Stimulated activated CD8-positive, alpha-beta memory T cell treated with anti-CD3 and anti-CD28 coated beads, Interleukin-4, amount 100 ng/mL, for 4 hours (primary cell): ENCODE data around the gene IGSF5.
"Not testable (repeated sequence)": the region's sequence is repeated elsewhere in the genome, so short reads cannot be mapped to it uniquely, and the experiment has no call there.

Experiments used
- DNase-seq, 2 donors: peaks; one replicate each; pipeline ENCODE4 v3.0.0-alpha.2; 2020; ENCODE audit warnings: low read depth in 2 of 2, low spot score in 1 of 2

IGSF5 gene

GRCh38 chr21:39737376-39738000, 7.5 kb upstream of the IGSF5 start:
- no peak for DNase-seq

- DNase-seq, result no peak
Measured at GRCh38 chr21:39738566-39738965, 6.4 kb upstream of the IGSF5 start.

DNA sequence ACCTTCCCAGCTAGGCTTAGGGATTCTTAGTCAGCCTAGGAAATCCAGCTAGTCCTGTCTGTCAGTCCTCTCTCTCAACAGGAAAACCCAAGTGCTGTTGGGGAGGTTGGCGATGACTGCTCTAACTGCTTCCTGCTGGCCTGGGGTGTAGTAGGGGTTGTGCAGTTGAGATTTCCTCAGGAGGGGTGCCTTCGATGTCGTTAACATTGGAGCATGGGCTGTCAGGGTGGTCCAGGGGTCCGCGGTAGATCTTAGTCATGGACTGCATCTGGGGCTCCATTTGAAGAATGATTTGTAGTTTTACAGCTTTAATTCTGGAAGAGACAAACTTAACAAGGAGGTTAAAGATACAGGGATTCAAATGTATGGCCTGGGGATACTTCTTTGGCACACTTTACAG, 5.5 kb upstream of the IGSF5 start:
- DNase-seq, result not testable (repeated sequence)

- DNase-seq, result not testable (repeated sequence)
Measured at GRCh38 chr21:39742561-39742960, 2.4 kb upstream of the IGSF5 start.

DNA sequence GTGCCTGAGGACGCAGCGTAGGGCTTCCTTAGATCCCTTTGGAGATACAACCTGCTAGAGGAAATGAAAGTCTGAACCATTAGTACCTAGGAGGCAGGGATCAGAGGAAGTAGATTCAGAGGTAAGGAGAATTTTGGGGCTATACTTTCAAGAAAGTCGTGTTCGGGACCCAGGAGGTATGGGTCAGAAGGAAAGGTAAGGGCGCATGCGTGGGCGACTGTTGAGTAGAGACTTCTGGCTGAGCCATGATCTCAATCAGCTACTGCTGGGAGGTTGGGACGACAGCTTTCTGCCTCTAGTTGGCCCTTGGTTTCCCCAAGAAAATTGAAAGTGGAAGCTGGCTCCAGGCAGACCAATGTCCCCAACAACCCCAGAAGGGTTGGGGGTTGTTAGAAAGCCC, 349 bp downstream of the IGSF5 start:
- DNase-seq, result not testable (repeated sequence)

- DNase-seq, result no peak
Measured at GRCh38 chr21:39750670-39751069, 5.7 kb downstream of the IGSF5 start.

DNA sequence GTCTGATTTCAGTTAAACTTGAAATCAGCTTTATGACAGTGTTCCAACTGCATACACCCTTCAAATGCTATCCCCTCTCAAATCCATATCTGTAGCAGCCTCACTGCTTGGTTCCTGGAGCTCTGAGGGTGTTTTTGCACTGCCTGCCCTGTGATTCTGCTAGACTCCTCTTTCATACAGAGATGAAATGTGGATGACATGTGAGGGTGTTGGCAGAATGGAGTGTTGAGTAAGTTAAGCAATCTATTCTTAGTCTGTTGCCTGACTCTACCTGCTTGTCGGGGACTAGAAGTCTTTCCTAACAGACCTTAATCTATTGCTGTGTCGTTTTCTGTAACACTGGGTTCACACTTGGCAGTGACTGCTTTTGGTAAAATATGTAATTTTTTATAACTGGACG, 9.8 kb downstream of the IGSF5 start:
- DNase-seq, result no peak

DNA sequence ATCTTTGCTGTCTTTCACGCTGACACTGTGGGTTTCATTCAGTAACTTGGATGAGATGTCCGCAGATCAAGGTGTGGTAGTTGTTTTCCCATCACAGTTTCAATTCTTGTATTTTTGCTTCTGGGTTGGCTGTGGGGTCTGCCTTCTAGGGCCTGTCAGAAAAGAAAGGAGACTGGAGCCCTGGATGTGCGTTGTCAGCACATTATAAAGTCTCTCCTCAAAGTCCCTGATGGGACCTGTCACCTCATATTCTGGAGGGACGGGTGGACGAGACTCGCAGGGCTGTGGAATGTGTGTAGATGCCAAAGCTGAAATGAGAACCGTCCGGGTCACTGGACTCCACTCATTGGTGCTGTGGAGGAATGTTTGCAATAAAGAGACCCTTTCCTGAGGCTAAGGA, 11.3 kb downstream of the IGSF5 start:
- no peak for DNase-seq

GRCh38 chr21:39763272-39763970, 18.4 kb downstream of the IGSF5 start:
- no peak for DNase-seq

DNA sequence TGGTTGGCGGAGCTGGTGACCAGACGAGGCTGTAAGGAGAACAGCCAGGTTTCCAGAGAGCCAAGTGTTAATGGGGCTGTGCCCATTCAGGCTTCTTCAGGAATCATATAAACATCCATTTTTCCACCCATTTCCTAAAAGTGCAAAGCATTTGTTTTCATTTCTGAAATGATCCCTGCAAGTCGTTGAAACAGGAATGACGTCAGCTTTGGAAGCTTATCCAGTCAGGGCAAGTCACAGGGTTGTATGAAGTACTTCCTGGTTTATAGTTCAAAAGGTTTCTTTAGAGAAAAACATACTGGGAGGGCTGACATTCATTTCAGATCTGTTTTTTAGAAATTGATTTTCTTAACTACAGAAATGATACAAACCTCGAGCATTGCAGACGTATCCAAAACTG, 29.2 kb downstream of the IGSF5 start:
- DNase-seq, result no peak

GRCh38 chr21:39775816-39776215, 30.8 kb downstream of the IGSF5 start:
- DNase-seq, result no peak

DNA sequence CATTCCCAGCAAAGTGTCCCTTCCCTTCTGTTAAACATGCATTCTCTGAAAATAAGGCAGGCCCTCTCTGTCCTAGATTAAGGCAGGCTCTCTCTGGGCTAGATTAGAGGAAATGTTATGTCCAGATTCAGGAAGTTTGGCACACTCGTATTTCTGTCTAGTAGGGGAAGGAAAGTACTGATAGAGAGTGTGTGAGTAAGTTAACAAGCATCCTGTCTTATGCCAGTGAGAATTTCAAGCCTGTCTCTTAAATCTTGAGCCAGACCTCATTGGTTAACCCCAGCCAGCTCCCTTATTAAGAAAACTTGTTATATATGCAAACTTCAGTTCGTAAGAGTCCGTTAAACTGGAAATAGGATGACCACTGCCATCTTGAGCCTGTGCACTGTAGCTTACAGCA, 31.6 kb downstream of the IGSF5 start:
- no peak for DNase-seq

GRCh38 chr21:39781331-39781730, 36.3 kb downstream of the IGSF5 start:
- no peak for DNase-seq

DNA sequence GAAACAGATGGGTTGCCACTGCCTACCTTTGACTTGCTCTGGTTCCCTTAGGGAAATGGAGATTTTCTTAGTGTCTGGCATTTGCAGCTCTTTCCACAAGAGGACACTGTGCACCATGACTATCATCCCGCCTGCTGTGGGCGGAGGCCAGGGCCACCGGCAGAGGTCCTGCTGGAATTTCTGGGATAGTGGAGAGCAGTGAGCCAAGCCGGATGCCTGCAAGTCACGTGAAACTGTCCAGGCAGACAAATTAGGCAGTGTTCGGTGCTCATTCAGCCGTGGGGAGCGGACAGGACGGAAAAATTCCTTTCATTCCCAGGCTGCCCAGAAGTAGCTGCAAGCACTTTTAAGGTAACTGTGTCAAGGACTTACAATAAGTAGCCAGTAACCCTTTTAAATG, 43.4 kb downstream of the IGSF5 start:
- no peak for DNase-seq

DNA sequence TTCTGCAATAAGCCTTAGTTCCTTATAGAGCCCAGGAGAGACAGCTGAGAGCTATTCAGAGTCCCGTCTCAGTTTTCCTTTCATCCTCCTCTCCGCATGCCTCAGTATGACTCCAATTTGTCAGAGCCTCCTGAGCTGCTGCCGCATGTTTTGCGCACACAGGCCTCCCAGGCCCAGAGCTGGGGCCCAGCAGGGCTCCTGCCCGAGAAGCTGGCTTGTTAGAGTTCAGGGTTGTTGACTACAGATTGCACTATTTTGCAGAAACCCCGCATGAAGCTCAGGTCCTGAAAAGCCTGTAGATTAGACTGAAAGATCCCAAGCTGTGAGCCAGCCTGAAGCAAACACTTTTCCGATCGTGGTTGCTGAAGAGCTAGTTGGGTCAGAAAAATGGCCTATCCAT, 51.5 kb downstream of the IGSF5 start:
- no peak for DNase-seq

GRCh38 chr21:39799178-39799577, 54.2 kb downstream of the IGSF5 start:
- DNase-seq, result no peak

DNA sequence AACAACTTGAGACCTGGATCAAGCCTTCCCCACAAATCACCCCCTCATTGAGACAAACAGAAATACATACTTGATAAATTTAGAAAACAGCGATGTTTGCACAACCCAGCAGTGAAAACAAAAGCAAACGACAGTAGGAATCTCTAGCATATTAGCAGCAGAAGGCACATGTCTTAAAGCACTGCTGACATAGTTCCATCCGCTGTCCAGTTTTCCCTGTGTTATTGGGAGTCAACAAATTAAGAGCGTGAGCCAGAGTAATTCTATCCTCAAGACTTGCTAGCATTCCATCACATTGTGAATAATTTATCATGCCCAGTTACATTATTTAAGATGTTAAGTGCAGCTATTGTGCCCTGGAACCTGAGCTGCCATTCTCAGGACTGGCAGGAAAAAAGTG, 55.3 kb downstream of the IGSF5 start:
- DNase-seq, result no peak

- no peak for DNase-seq
Measured at GRCh38 chr21:39802217-39802616, 57.2 kb downstream of the IGSF5 start.

DNA sequence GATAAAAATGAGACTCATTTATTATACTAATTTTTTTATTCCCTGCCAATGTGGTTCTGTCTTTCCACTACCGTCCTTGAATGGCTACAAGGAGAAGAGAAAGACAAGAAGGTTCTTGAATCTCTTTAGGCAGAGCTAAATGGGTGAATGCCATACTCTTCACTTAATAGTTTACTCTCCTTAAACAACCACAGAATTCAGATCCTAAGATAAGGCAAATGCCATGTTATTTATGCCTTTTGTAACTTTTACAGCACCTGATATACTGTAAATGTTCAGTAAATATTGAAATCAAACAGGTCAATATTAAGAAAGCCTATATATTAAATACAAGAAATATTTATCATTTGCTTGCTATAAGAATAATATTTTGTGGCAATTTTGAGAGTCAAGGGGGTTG, 58.4 kb downstream of the IGSF5 start:
- DNase-seq, result no peak

DNA sequence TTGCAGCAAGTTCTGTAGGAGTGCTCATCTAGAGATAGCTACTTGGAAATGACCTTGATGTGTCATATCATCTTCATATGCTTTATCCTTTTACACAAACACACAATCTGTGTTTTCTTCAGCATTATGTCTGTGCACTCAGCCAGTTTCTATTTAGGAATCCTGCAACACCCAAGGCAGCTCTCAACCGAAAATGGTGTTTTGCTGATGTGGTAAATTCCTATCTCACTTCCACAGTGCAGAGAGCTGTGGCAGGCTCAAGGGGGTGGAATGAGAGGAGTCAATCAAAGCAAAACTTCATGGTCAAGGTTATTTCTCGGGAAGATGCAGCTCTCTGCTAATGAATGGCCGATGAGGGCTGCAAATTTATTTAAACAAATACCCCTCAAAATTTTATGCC, 59.3 kb downstream of the IGSF5 start:
- no peak for DNase-seq

GRCh38 chr21:39805983-39806382, 61.0 kb downstream of the IGSF5 start:
- no peak for DNase-seq

- no peak for DNase-seq
Measured at GRCh38 chr21:39807738-39808137, 62.8 kb downstream of the IGSF5 start.

- no peak for DNase-seq
Measured at GRCh38 chr21:39809936-39810335, 65.0 kb downstream of the IGSF5 start.
